H1 (cell line): Measurements from ENCODE around the gene ADCK1. TPM values are rescaled to one million over a fixed set of nuclear protein-coding genes. Genes with fewer than 3 reads are reported as not detected.

ENCODE experiments used
- CEBPB ChIP-seq: IDR thresholded peaks from 2 replicates; pipeline ENCODE4 v1.6.1; 2012; ENCODE audit warnings: low read depth, low read length
- CREB1 ChIP-seq: IDR thresholded peaks from 2 replicates; pipeline ENCODE4 v1.6.1; 2012; ENCODE audit warnings: inconsistent platforms
- CTBP2 ChIP-seq: IDR thresholded peaks from 2 replicates; pipeline ENCODE4 v1.7.0; 2011; ENCODE audit warnings: borderline replicate concordance, mild to moderate bottlenecking, moderate library complexity, mixed read lengths, low read length; ENCODE audit not compliant: insufficient read depth, insufficient read length
- KDM4A ChIP-seq: IDR thresholded peaks from one replicate; pipeline ENCODE4 v1.7.1; 2012; ENCODE audit warnings: low read depth, mild to moderate bottlenecking, moderate library complexity, low read length, inconsistent platforms; ENCODE audit not compliant: severe bottlenecking
- RNF2 ChIP-seq: fragments of 200-900, 300-1000 bp; sonication (generic); IDR thresholded peaks from 2 replicates; pipeline ENCODE4 v1.7.1; 2016; ENCODE audit warnings: borderline replicate concordance, low read depth, mild to moderate bottlenecking, antibody characterized with exemption, low read length; ENCODE audit not compliant: poor library complexity, severe bottlenecking; ENCODE audit errors: missing control alignments
- RXRA ChIP-seq: IDR thresholded peaks from 2 replicates; pipeline ENCODE4 v1.6.1; 2011; ENCODE audit warnings: low read depth, mild to moderate bottlenecking, low read length, moderate library complexity; ENCODE audit not compliant: insufficient read depth
- SIN3A ChIP-seq, 2 experiments: IDR thresholded peaks in 1 of 2; conservative IDR thresholded peaks in 1 of 2; 2 replicates each; pipeline ENCODE4 v1.6.1; 2011 to 2012; ENCODE audit warnings: low read length in 2 of 2, improper control_type of control experiment in 1 of 2, low read depth in 1 of 2, mild to moderate bottlenecking in 1 of 2
- SRF ChIP-seq: IDR thresholded peaks from 2 replicates; pipeline ENCODE4 v1.6.1; 2011; ENCODE audit warnings: mild to moderate bottlenecking, low read depth, low read length, moderate library complexity
- SUZ12 ChIP-seq: fragments of 200-600 bp; sonication (generic); IDR thresholded peaks from 2 replicates; pipeline ENCODE4 v1.6.1; 2012; ENCODE audit warnings: mild to moderate bottlenecking, inconsistent platforms, low read length, moderate library complexity, mixed read lengths
- polyA plus RNA-seq, 7 experiments: library from polyadenylated mRNA; depleted of rRNA in 3 of 7; stranded (reverse) in 5 of 7; unstranded in 2 of 7; fragments of >200 nt in 5 of 7; fragments of 200-250 nt in 2 of 7; gene quantifications; 1 replicate in 5 of 7; 2 replicates in 1 of 7; 4 replicates in 1 of 7; pipeline versions ENCODE4 v1.2.1 to v1.2.3, GENCODE V29; 2011 to 2013; ENCODE audit warnings: missing spikeins in 2 of 7, mixed read lengths in 2 of 7
- total RNA-seq: library from RNA; stranded (reverse); fragmentation: NEBNext Ultra II Directional; extraction: Animal tissue kit (Norgen Biotek cat#: 25700); gene quantifications from 2 replicates; pipeline ENCODE4 v1.2.1, GENCODE V29; 2021

Gene ADCK1
- total and polyA plus RNA-seq, 2 of the 8 experiments (the other 6 are each of a cell fraction or from before 2014, with no cell fraction given): 11.0 to 16.8 TPM

DNA sequence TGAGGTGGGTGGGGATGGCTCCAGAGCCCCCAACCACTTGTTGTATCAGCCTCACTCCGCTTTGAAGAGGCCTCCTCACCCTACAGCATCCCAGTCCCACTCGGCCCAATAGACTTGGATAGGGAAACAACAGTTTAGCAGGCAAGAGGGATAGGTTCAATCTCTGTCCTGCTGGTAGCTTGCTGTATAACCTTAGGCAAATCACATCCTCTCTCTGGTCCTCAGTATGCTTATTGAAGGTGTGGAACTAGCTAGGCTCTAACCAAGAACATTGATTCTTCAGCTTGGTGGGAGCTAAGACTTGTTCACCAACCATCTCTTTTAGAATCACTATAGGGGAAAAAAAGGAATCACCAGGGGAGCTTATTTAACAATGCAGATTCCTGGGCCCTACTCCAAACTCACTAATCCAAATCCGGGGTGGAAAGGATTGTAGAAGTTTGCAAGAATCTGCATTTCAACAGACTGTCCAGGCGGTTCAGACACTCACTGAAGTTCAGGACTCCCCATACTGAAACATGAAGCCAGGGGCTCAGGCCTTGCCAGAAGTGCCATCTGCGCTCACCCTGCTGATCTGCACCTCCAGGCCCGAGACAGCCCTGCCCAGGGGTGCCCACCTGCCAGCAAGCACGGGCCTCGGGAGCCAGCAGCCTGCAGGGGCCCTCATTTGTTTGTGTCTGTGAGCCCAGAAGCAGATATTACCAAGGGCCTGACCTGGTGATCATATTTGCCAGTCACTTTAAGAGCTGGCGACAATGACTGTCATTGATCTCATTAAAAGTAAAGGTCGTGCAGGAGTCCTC, 113.0 kb downstream of the ADCK1 start (continued):
- TF ChIP-seq RXRA (no peak), SIN3A (conservative IDR thresholded peaks at IDR 0.05 in 1 of 2, IDR thresholded peaks at IDR 0.05 in 1 of 2; ENCODE audit: low read depth in 1 of 2, low read length in 2 of 2) (no peak), SRF (no peak), CEBPB (no peak), SUZ12 (no peak), CTBP2 (no peak), KDM4A (no peak), RNF2 (no peak), CREB1 (no peak)
